HepG2 (cell line): ENCODE results near the gene PELO. TPM values are rescaled to one million over a fixed set of nuclear protein-coding genes. Genes with fewer than 3 reads are reported as not detected.
"Not testable (repeated sequence)": the region's sequence is repeated elsewhere in the genome, so short reads cannot be mapped to it uniquely, and the experiment has no call there.

Experiments
- ATAC-seq: fragments of 200-7000 bp; cut with Tn5 transposase; 3 replicates; pipeline ENCODE4 v1.9.1; 2020; ENCODE audit warnings: mild to moderate bottlenecking, moderate library complexity
- BruUV-seq: library from RNA; stranded (reverse); fragments of 400-500 nt; replicated peaks from 2 replicates; lab custom pipeline; 2021; lab: Mats Ljungman, UMichigan
- CTCF ChIA-PET: fragments of 300-600 bp; formaldehyde crosslinking; extraction: SDS; loops from one replicate; lab custom pipeline; 2021; ENCODE audit warnings: low total read pairs, inconsistent platforms, low intra/inter-chr PET ratio; lab: Yijun Ruan, JAX
- POLR2A ChIA-PET: fragments of 350-600 bp; sonication (Branson Sonifier 250); formaldehyde crosslinking; loops from one replicate; lab custom pipeline; 2020; ENCODE audit warnings: antibody characterized with exemption, inconsistent platforms; lab: Yijun Ruan, JAX
- DNase-seq: peaks from one replicate; pipeline ENCODE4 v3.0.0-alpha.2; 2015; ENCODE audit warnings: low spot score
- FAIRE-seq: peaks from 3 replicates; lab custom pipeline; 2011; peaks lifted over from hg19 to GRCh38; lab: Jason Lieb, UNC
- H2AFZ ChIP-seq: one replicate; pipeline ENCODE4 v1.6.1; 2011; ENCODE audit warnings: low read length, inconsistent platforms
- H3K27ac ChIP-seq: fragments of 300-600 bp; 3 replicates; pipeline ENCODE4 v1.8.0; 2011; ENCODE audit warnings: mixed run types, mild to moderate bottlenecking, mixed read lengths, low read length, inconsistent platforms; ENCODE audit not compliant: insufficient read depth; ENCODE audit errors: extremely low read length
- H3K27me3 ChIP-seq, 2 experiments: fragments of 200-600 bp in 1 of 2; 2 replicates in 1 of 2; 3 replicates in 1 of 2; pipeline versions ENCODE4 v1.6.0 to v1.8.0; 2011; ENCODE audit warnings: low read length in 2 of 2, mild to moderate bottlenecking in 2 of 2, moderate library complexity in 2 of 2, inconsistent platforms in 1 of 2; ENCODE audit not compliant: insufficient read depth in 2 of 2, control insufficient read depth in 1 of 2
- H3K36me3 ChIP-seq, 2 experiments: fragments of 200-600 bp in 1 of 2; replicated peaks in 1 of 2; 2 replicates in 1 of 2; 3 replicates in 1 of 2; pipeline versions ENCODE4 v1.5.1 to v1.8.0; 2011; ENCODE audit warnings: low read length in 2 of 2, inconsistent platforms in 1 of 2; ENCODE audit not compliant: insufficient read depth in 2 of 2, control insufficient read depth in 1 of 2
- H3K4me1 ChIP-seq: 2 replicates; pipeline ENCODE4 v1.5.1; 2012; ENCODE audit warnings: low read length, inconsistent platforms; ENCODE audit not compliant: insufficient read depth
- H3K4me2 ChIP-seq: 2 replicates; pipeline ENCODE4 v1.6.0; 2011; ENCODE audit warnings: low read depth, low read length, inconsistent platforms
- H3K4me3 ChIP-seq, 3 experiments: fragments of 200-600 bp in 1 of 3; sonication (generic), shearing (Covaris generic) in 1 of 3; replicated peaks in 1 of 3; 2 replicates each; pipeline ENCODE4 v1.5.1; 2011 to 2016; ENCODE audit warnings: low read length in 3 of 3, inconsistent platforms in 2 of 3, low read depth in 2 of 3, mild to moderate bottlenecking in 2 of 3, control low read depth in 1 of 3, mixed read lengths in 1 of 3; ENCODE audit not compliant: insufficient read depth in 1 of 3
- H3K79me2 ChIP-seq: one replicate; pipeline ENCODE4 v1.6.1; 2011; ENCODE audit warnings: low read length, inconsistent platforms; ENCODE audit not compliant: insufficient read depth
- H3K9ac ChIP-seq: 2 replicates; pipeline ENCODE4 v1.6.0; 2011; ENCODE audit warnings: mild to moderate bottlenecking, low read depth, low read length, inconsistent platforms; ENCODE audit not compliant: insufficient read depth
- H3K9me3 ChIP-seq: 2 replicates; pipeline ENCODE4 v1.5.1; 2012; ENCODE audit warnings: mild to moderate bottlenecking, low read length
- H4K20me1 ChIP-seq: 2 replicates; pipeline ENCODE4 v1.6.0; 2011; ENCODE audit warnings: inconsistent platforms, mild to moderate bottlenecking, low read length, moderate library complexity; ENCODE audit not compliant: insufficient read depth
- DBP ChIP-seq: sonication (generic); formaldehyde crosslinking; IDR thresholded peaks from 2 replicates; pipeline ENCODE4 v1.4.0; 2020; ENCODE audit warnings: missing genetic modification reagents; ENCODE audit errors: not compliant biosample characterization
- RBM22 ChIP-seq: fragments of 200-400 bp; formaldehyde crosslinking; optimal IDR thresholded peaks from 2 replicates; pipeline ENCODE3; 2017; ENCODE audit warnings: mild to moderate bottlenecking, low read length, moderate library complexity
- SRF ChIP-seq: IDR thresholded peaks from 2 replicates; pipeline ENCODE4 v1.6.1; 2011; ENCODE audit warnings: mild to moderate bottlenecking, low read depth, low read length, moderate library complexity
- ZBTB8A ChIP-seq: sonication (generic); formaldehyde crosslinking; IDR thresholded peaks from 2 replicates; pipeline ENCODE4 v1.4.0; 2020; ENCODE audit warnings: mild to moderate bottlenecking, low read depth, missing genetic modification reagents, borderline replicate concordance
- ZNF552 ChIP-seq: sonication (generic); formaldehyde crosslinking; IDR thresholded peaks from 2 replicates; pipeline ENCODE4 v1.9.0; 2022; ENCODE audit warnings: missing genetic modification reagents, mild to moderate bottlenecking, borderline replicate concordance
- WGBS: methylation state at CpG from one replicate; pipeline ENCODE4 v1.1.6; 2017; ENCODE audit warnings: low lambda C conversion rate; 5-methylcytosine and 5-hydroxymethylcytosine counted together
- in situ Hi-C: cut with HindIII; loops from 2 replicates; pipeline ENCODE4 v1.10.0; 2017; ENCODE audit warnings: low pct_unique_long_range_greater_than_20kb; ENCODE audit not compliant: extremely low pct_ligation_motif_present
- intact Hi-C: fragments of 100-400 bp; cut with micrococcal nuclease; formaldehyde crosslinking; loops from one replicate; pipeline ENCODE4 v1.10.0; 2022; ENCODE audit not compliant: unreplicated experiment
- polyA plus RNA-seq, 8 experiments: library from polyadenylated mRNA; depleted of rRNA in 3 of 8; stranded (reverse) in 7 of 8; unstranded in 1 of 8; fragments of >200 nt; fragmentation: Illumina TruSeq in 4 of 8; extraction: Trizol in 4 of 8; gene quantifications; 2 replicates each; pipeline versions ENCODE4 v1.2.1 to v1.2.3, GENCODE V29; 2011 to 2016; ENCODE audit warnings: low read depth in 4 of 8, missing spikeins in 1 of 8, mixed read lengths in 1 of 8; ENCODE audit not compliant: insufficient read depth in 1 of 8
- total RNA-seq, 5 experiments: library from RNA; depleted of rRNA; stranded (reverse); fragments of >200 nt; fragmentation: Illumina TruSeq; extraction: Trizol; gene quantifications; 2 replicates each; pipeline ENCODE4 v1.2.3, GENCODE V29; 2016; ENCODE audit warnings: low read depth in 1 of 5

PELO gene
- total and polyA plus RNA-seq, 2 of the 13 experiments (the other 11 are each of a cell fraction or from before 2014, with no cell fraction given) = 19.0 to 23.9 TPM

GRCh38 chr5:52743529-52743928 lies 44.2 kb upstream of the PELO start:
- no peak overlapping the region for H3K4me2 ChIP-seq
- no peaks in the 10 kb centered on the region for H3K9me3 ChIP-seq
- in situ Hi-C loops (no loop called here), intact Hi-C loops (no loop called here)
- H3K36me3 ChIP-seq = no peaks in the 10 kb centered on the region
- no peak overlapping the region for H3K4me3 ChIP-seq
- no peaks in the 10 kb centered on the region for H3K4me1 ChIP-seq
- H3K27ac ChIP-seq = no peak overlapping the region
- peaks cover 0 to 2% of the 10 kb centered on the region in 2 experiments; a peak in 1 of 5 replicates for H3K27me3 ChIP-seq
- H3K79me2 ChIP-seq = no peaks in the 10 kb centered on the region
- POLR2A ChIA-PET = no interaction called here
- FAIRE-seq (no peak), DNase-seq (no peak), ATAC-seq (no peak)
- H3K9ac ChIP-seq = no peak overlapping the region
- H4K20me1 ChIP-seq = no peaks in the 10 kb centered on the region
- no peak for TF ChIP-seq ZNF552
- BruUV-seq = no TSS peak
- H2AFZ ChIP-seq = no peak overlapping the region
- CTCF ChIA-PET = no interaction called here
- 20% methylated on average over 3 of the region's 3 CpGs for WGBS

GRCh38 chr5:52743970-52744369 lies 43.7 kb upstream of the PELO start:
- no peak overlapping the region for H3K27ac ChIP-seq
- no peak overlapping the region for H2AFZ ChIP-seq
- POLR2A ChIA-PET = no interaction called here
- TF ChIP-seq ZBTB8A = no peak
- no peak for TF ChIP-seq RBM22
- no peak for TF ChIP-seq SRF
- TF ChIP-seq DBP (CRISPR knock-in tag) = no peak
- CTCF ChIA-PET = no interaction called here
- H3K79me2 ChIP-seq = no peaks in the 10 kb centered on the region
- in situ Hi-C loops (no loop called here), intact Hi-C loops (no loop called here)
- H3K9ac ChIP-seq = no peak overlapping the region
- no peak for DNase-seq
- H3K9me3 ChIP-seq = no peaks in the 10 kb centered on the region
- H4K20me1 ChIP-seq = no peaks in the 10 kb centered on the region
- H3K27me3 ChIP-seq = peaks cover 0 to 2% of the 10 kb centered on the region in 2 experiments; a peak in 1 of 5 replicates
- H3K4me3 ChIP-seq = no peak overlapping the region
- H3K4me2 ChIP-seq = no peak overlapping the region
- FAIRE-seq = no peak
- no peaks in the 10 kb centered on the region for H3K4me1 ChIP-seq
- ATAC-seq = no peak
- BruUV-seq = no TSS peak
- H3K36me3 ChIP-seq = no peaks in the 10 kb centered on the region
- WGBS = 0% methylated on average over 1 of the region's 1 CpG

GRCh38 chr5:52744867-52745458 lies 42.8 kb upstream of the PELO start:
- FAIRE-seq, ATAC-seq, H3K9ac ChIP-seq, H3K27ac ChIP-seq, H2AFZ ChIP-seq, H3K36me3 ChIP-seq, BruUV-seq, H3K4me3 ChIP-seq, H3K4me1 ChIP-seq, in situ Hi-C loops, H3K4me2 ChIP-seq, DNase-seq, H3K27me3 ChIP-seq, H3K9me3 ChIP-seq, CTCF ChIA-PET, H3K79me2 ChIP-seq, intact Hi-C loops, H4K20me1 ChIP-seq, POLR2A ChIA-PET: not testable (repeated sequence)
- 11% methylated on average over 2 of the region's 2 CpGs for WGBS
